ENCODE data around the gene SPCS1.

The SPCS1 gene

DNA sequence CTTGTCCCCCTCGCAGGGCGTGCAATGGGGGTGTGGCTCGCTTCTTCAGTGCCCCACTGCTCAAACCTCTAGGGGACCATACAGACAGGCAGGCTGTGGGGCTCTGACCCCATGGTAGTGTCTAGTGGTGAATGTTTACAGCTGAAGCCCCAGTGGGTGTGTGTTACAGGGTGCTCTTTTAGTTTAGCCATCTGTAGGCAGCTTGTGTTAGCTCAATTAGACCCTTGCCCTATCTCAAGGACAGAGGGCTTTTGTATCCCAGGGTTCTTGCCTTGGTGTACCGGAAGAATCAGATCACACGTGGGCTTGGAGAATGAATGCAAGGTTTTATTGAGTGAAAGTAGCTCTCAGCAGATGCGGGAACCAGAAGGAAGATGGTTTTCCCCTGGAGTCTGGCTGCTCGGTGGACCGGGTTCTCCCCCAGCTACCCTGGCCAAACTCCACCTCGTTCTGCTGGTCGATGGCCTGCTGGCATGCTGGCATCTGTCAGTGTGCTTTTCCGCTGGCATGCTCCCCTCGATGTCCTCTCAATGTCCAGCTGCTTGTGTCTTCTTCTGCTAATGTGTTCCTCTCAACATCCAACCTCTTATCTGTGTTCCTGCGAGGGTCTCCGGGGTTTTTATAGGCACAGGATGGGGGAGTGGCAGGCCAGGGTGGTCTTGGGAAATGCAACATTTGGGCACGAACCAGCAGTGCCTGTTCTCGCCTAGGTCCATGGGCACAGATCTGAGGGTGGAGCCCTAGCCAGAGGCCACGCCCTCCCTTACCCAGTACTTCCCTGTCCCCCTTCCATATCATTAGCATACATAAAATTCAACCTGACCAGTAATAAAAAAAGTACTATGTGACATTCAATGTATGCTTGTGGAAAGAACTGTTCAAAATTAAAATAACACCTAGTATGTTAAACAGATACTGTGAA lies 6.6 kb downstream of the SPCS1 start:
- TF ChIP-seq, protein P1, sequence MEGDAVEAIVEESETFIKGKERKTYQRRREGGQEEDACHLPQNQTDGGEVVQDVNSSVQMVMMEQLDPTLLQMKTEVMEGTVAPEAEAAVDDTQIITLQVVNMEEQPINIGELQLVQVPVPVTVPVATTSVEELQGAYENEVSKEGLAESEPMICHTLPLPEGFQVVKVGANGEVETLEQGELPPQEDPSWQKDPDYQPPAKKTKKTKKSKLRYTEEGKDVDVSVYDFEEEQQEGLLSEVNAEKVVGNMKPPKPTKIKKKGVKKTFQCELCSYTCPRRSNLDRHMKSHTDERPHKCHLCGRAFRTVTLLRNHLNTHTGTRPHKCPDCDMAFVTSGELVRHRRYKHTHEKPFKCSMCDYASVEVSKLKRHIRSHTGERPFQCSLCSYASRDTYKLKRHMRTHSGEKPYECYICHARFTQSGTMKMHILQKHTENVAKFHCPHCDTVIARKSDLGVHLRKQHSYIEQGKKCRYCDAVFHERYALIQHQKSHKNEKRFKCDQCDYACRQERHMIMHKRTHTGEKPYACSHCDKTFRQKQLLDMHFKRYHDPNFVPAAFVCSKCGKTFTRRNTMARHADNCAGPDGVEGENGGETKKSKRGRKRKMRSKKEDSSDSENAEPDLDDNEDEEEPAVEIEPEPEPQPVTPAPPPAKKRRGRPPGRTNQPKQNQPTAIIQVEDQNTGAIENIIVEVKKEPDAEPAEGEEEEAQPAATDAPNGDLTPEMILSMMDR (IDR thresholded peaks at IDR 0.05; ENCODE audit: unreplicated experiment in 3 of 3) = no peak
- Mint-ChIP-seq H3K27me3 (ENCODE audit: low read depth) (no peaks in the 10 kb centered on the region), H3K36me3 (ENCODE audit: low read depth) (peaks cover 39% of the 10 kb centered on the region), H3K27ac (no peak overlapping the region), H3K4me1 (peaks cover 2% of the 10 kb centered on the region), H3K9me3 (no peaks in the 10 kb centered on the region), H3K4me3 (no peak overlapping the region)

DNA sequence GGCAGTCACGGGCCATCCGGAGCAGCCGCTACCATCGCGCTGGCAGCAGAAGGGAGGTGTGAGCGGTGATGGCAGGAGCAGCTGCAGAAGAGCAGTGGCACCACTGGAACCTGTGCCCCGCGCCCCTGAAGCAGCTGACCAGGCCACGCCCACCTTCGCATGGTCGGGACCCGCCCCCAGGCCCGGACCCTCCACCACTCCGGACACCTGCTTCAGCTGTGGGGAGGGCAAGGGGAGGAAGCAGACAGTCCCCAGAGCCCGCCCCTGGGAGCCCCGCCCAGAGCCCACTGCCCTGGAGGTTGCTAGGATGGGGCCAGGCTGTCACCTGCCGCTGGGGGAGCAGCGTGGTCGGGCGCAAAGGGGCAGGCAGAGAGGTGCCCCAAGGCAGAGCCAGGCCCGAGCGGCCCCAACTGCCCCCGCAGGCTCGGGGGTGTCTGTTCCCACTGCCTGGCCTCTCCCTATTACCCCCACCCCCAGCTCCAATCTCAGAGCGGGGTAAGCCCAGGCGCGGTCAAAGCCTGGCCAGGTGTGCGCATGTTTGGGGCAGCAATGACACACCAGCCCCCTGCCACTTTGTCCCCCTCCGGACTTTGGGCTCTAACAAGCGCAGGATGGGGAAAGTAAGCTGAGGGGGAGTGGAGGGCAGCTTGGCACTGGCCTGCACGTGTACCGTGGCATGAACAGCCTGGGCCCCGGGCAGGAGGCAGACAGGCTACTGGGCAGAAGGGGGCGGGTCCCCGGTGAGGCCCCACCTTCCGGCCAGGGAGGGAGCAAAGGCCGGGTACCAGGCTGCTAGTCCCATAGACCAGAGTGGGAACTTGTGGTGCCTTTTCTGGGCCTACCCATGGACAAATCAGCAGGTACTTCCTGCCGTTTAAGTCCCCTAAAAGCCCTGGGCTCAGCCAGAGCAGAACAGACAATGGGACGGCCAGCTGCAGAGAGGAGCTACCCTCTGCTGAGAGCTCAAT lies 8.7 kb downstream of the SPCS1 start:
- peaks cover 45% of the 10 kb centered on the region for H3K36me3 Mint-ChIP-seq (ENCODE audit: low read depth)
- H3K4me3 Mint-ChIP-seq = no peak overlapping the region
- H3K27ac Mint-ChIP-seq = no peak overlapping the region
- TF ChIP-seq, protein P1 (IDR thresholded peaks at IDR 0.05; ENCODE audit: unreplicated experiment in 3 of 3) = no peak
- H3K4me1 Mint-ChIP-seq = no peaks in the 10 kb centered on the region
- peaks cover under 1% of the 10 kb centered on the region for H3K9me3 Mint-ChIP-seq
- no peaks in the 10 kb centered on the region for H3K27me3 Mint-ChIP-seq (ENCODE audit: low read depth)

DNA sequence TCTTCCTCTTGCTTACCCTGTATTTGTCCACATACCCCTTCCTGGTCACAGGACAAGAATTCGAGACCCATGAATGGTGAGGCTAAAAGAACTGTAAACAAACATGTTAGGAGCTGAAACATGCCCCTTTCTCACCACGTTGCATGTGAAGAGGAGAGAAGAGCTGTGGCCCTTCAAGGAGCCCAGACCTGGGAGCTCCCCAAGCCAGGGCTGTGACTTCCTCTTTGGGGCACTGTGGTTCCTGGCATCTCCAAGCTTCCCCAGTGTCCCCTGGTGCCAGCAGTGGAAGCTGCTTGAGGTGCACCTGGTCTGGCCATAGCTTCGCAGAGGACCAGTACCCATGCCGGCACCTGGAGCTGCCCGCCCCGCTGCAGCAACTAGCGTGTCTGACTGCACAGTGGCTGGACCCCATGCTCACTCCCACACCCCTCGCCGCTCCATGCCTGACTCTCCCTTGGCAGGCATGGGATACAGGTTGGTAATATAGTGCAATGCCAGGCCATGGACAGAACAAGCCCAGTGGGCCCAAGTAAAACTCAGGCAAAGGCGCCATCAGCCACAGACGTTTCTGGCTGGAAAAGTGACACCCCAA lies 9.9 kb downstream of the SPCS1 start:
- H3K4me1 Mint-ChIP-seq = no peaks in the 10 kb centered on the region
- TF ChIP-seq, protein P1 (IDR thresholded peaks at IDR 0.05; ENCODE audit: unreplicated experiment in 3 of 3) = no peak
- peaks cover 9% of the 10 kb centered on the region for H3K9me3 Mint-ChIP-seq
- no peaks in the 10 kb centered on the region for H3K27me3 Mint-ChIP-seq (ENCODE audit: low read depth)
- H3K4me3 Mint-ChIP-seq = peak overlapping the region in 1 of 3 experiments; percentile 9
- peaks cover 57% of the 10 kb centered on the region for H3K36me3 Mint-ChIP-seq (ENCODE audit: low read depth)
- no peak overlapping the region for H3K27ac Mint-ChIP-seq

DNA sequence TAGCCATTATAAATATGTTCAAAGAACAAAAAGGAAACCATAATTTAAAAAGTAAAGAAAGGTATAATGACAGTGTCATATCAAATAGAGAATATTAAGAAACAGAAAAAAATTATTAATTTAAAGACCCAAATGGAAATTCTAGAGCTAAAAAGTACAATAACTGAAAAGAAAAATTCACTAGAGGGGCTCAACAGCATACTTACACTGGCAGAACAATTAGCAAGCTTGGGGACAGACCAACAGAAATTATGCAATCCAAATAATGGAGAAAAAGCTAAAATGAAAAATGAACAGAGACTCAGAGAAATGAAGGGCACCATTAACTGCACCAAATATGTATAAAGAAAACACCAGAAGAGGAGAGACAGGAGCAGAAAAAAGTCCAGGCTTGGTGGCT lies 13.7 kb downstream of the SPCS1 start:
- H3K36me3 Mint-ChIP-seq (ENCODE audit: low read depth) = peaks cover 67% of the 10 kb centered on the region
- TF ChIP-seq, protein P1 (IDR thresholded peaks at IDR 0.05; ENCODE audit: unreplicated experiment in 3 of 3) = no peak
- no peak overlapping the region for H3K27ac Mint-ChIP-seq
- no peaks in the 10 kb centered on the region for H3K4me1 Mint-ChIP-seq
- H3K4me3 Mint-ChIP-seq = no peak overlapping the region
- H3K9me3 Mint-ChIP-seq = peaks cover 11% of the 10 kb centered on the region
- H3K27me3 Mint-ChIP-seq (ENCODE audit: low read depth) = no peaks in the 10 kb centered on the region

DNA sequence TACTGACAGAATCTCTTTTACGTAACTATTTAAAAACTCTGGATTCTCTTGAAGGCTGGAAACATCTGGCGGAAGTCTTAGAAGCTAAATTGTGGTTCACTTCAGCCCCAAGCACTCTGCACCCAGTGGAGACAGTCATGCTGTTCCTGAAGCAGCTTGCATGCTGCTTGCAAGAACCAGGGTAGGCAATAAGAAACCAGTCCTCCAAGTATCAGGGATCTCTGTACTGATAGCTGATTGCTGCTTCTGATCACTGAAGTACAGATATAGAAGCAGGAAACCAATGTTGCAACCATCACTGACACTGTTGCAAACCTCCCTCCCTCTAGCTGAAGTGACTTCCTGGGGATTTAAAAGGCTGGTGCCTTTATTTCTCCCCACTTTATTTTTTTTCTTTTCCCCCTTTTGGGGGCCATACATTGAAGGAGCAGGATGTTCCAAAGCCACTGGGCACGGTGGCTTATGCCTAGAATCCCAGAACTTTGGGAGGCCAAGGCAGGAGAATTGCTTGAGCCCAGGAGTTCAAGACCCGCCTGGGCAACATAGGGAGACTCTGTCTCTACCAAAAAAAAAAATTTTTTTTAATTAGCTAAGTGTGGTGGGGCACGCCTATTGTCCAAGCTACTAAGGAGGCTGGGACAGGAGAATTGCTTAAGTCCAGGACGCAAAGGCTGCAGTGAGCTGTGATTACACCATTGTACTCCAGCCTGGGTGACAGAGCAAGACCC lies 15.3 kb downstream of the SPCS1 start:
- peaks cover 73% of the 10 kb centered on the region for H3K36me3 Mint-ChIP-seq (ENCODE audit: low read depth)
- TF ChIP-seq, protein P1 (IDR thresholded peaks at IDR 0.05; ENCODE audit: unreplicated experiment in 3 of 3) = no peak
- no peak overlapping the region for H3K27ac Mint-ChIP-seq
- peaks cover 15% of the 10 kb centered on the region for H3K9me3 Mint-ChIP-seq
- H3K4me3 Mint-ChIP-seq = no peak overlapping the region
- no peaks in the 10 kb centered on the region for H3K27me3 Mint-ChIP-seq (ENCODE audit: low read depth)
- H3K4me1 Mint-ChIP-seq = no peaks in the 10 kb centered on the region
